GM10266 (cell line): ENCODE measurements around the gene MKLN1.
A peak's percentile ranks its signal among the peaks of the same experiment; 100 is the strongest.

Source experiments
- DNase-seq: peaks from one replicate; pipeline ENCODE4 v3.0.0; 2012; ENCODE audit errors: extremely low spot score
- CTCF ChIP-seq: IDR thresholded peaks from 2 replicates; pipeline ENCODE4 v1.5.1; 2012; ENCODE audit warnings: mild to moderate bottlenecking, low read depth; ENCODE audit not compliant: control insufficient read depth, insufficient read depth; ENCODE audit errors: missing control alignments

Gene MKLN1

GRCh38 chr7:131505636-131506557, 178.2 kb downstream of the MKLN1 start:
- no peak for TF ChIP-seq CTCF
- DNase-seq = no peak

- no peak for TF ChIP-seq CTCF
- DNase-seq = no peak
These were observed 178.9 kb downstream of the MKLN1 start for GRCh38 chr7:131506597-131506996.

GRCh38 chr7:131507592-131508331, 180.1 kb downstream of the MKLN1 start:
- peak; percentile 67 for DNase-seq

GRCh38 chr7:131508754-131509486, 181.2 kb downstream of the MKLN1 start:
- no peak for TF ChIP-seq CTCF
- DNase-seq = no peak

More at GRCh38 chr7:131507592-131508331, 180.1 kb downstream of the MKLN1 start:
- peak; percentile 96 for TF ChIP-seq CTCF

- TF ChIP-seq CTCF = no peak
These were observed 182.1 kb downstream of the MKLN1 start for GRCh38 chr7:131509781-131510180.

GRCh38 chr7:131511071-131511470, 183.4 kb downstream of the MKLN1 start:
- TF ChIP-seq CTCF = no peak
- no peak for DNase-seq

More at GRCh38 chr7:131509781-131510180, 182.1 kb downstream of the MKLN1 start:
- no peak for DNase-seq
